Measurements from ENCODE around the gene TFEB.

- TF ChIP-seq CTCF (IDR thresholded peaks at IDR 0.05) (no peak), POLR2A (IDR thresholded peaks at IDR 0.05) (no peak)
These were observed 21.6 kb downstream of the TFEB start for GRCh38 chr6:41713650-41714291.
